ENCODE data around the gene BCAN.

DNA sequence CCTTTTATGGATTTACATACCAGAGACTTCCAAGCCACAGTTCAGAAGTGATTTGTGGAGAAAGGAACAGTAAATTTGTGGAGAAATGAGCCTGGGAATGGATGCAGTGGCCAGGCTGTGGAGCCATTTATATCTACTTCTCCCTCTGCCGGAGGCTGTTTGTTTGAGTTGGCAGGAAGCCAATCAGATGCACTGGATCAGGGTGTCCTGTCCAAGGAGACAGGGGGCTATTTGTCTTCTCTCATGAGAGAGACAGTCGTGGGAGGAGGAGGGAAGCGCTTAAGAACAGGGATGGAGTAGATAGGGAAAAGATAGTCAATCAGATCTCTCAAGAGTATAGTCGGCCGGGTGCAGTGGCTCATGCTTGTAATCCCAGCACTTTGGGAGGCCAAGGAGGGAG is 25.5 kb upstream of the BCAN start:
- TF ChIP-seq POLR2AphosphoS5 (IDR thresholded peaks at IDR 0.05; ENCODE audit: borderline replicate concordance, low read depth, low read length) (no peak), EZH2 (IDR thresholded peaks at IDR 0.05) (no peak)

Measured in SK-N-MC (cell line).